H1 (cell line): ENCODE data around the gene SLC9B2.

Experiments used
- BRCA1 ChIP-seq: IDR thresholded peaks from 2 replicates; pipeline ENCODE4 v1.6.1; 2012; ENCODE audit warnings: low read depth, low read length, improper control_type of control experiment
- EGR1 ChIP-seq: IDR thresholded peaks from 2 replicates; pipeline ENCODE4 v1.6.1; 2011; ENCODE audit warnings: low read depth, low read length, borderline replicate concordance
- MAFK ChIP-seq: IDR thresholded peaks from 2 replicates; pipeline ENCODE4 v1.6.1; 2012; ENCODE audit warnings: low read depth, mild to moderate bottlenecking, improper control_type of control experiment, low read length
- PHF8 ChIP-seq: fragments of 200-600 bp; sonication (generic); conservative IDR thresholded peaks from 2 replicates; pipeline ENCODE4 v1.7.1; 2012; ENCODE audit warnings: low read depth, mild to moderate bottlenecking, inconsistent platforms, low read length, moderate library complexity
- POLR2A ChIP-seq, 2 experiments: IDR thresholded peaks; 1 replicate in 1 of 2; 2 replicates in 1 of 2; pipeline ENCODE4 v1.6.1; 2011; ENCODE audit warnings: low read depth in 2 of 2, low read length in 2 of 2, mild to moderate bottlenecking in 2 of 2; ENCODE audit errors: control extremely low read depth in 1 of 2
- POLR2AphosphoS5 ChIP-seq: IDR thresholded peaks from 2 replicates; pipeline ENCODE4 v1.6.1; 2011; ENCODE audit warnings: low read depth, low read length
- RBBP5 ChIP-seq: IDR thresholded peaks from 2 replicates; pipeline ENCODE4 v1.7.1; 2012; ENCODE audit warnings: low read depth, mild to moderate bottlenecking, inconsistent platforms, low read length, moderate library complexity, borderline replicate concordance
- SIN3A ChIP-seq, 2 experiments: IDR thresholded peaks in 1 of 2; conservative IDR thresholded peaks in 1 of 2; 2 replicates each; pipeline ENCODE4 v1.6.1; 2011 to 2012; ENCODE audit warnings: low read length in 2 of 2, improper control_type of control experiment in 1 of 2, low read depth in 1 of 2, mild to moderate bottlenecking in 1 of 2
- SIRT6 ChIP-seq: IDR thresholded peaks from one replicate; pipeline ENCODE4 v1.7.1; 2012; ENCODE audit warnings: low read length, inconsistent platforms
- SP1 ChIP-seq: IDR thresholded peaks from 2 replicates; pipeline ENCODE4 v1.6.1; 2011; ENCODE audit warnings: low read depth, low read length
- TEAD4 ChIP-seq: IDR thresholded peaks from 2 replicates; pipeline ENCODE4 v1.6.1; 2012; ENCODE audit warnings: low read depth, low read length, inconsistent platforms, mixed read lengths
- TF ChIP-seq, protein P1 (sequence below), 3 experiments: IDR thresholded peaks; 1 replicate in 2 of 3; 2 replicates in 1 of 3; pipeline versions ENCODE4 v1.5.1 to v1.6.1; 2011; ENCODE audit warnings: low read length in 3 of 3, mild to moderate bottlenecking in 3 of 3, inconsistent platforms in 2 of 3, low read depth in 1 of 3, moderate library complexity in 1 of 3; ENCODE audit not compliant: insufficient read depth in 1 of 3; ENCODE audit errors: control extremely low read depth in 1 of 3
- TF ChIP-seq, protein P2 (sequence below): IDR thresholded peaks from 2 replicates; pipeline ENCODE4 v1.6.1; 2011; ENCODE audit warnings: low read length, improper control_type of control experiment

- TF ChIP-seq, protein P1, sequence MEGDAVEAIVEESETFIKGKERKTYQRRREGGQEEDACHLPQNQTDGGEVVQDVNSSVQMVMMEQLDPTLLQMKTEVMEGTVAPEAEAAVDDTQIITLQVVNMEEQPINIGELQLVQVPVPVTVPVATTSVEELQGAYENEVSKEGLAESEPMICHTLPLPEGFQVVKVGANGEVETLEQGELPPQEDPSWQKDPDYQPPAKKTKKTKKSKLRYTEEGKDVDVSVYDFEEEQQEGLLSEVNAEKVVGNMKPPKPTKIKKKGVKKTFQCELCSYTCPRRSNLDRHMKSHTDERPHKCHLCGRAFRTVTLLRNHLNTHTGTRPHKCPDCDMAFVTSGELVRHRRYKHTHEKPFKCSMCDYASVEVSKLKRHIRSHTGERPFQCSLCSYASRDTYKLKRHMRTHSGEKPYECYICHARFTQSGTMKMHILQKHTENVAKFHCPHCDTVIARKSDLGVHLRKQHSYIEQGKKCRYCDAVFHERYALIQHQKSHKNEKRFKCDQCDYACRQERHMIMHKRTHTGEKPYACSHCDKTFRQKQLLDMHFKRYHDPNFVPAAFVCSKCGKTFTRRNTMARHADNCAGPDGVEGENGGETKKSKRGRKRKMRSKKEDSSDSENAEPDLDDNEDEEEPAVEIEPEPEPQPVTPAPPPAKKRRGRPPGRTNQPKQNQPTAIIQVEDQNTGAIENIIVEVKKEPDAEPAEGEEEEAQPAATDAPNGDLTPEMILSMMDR (IDR thresholded peaks at IDR 0.05; ENCODE audit: control extremely low read depth in 1 of 3, insufficient read depth in 1 of 3, low read depth in 1 of 3, low read length in 3 of 3), result no peak
- no peak for TF ChIP-seq MAFK
- no peak for TF ChIP-seq EGR1
- TF ChIP-seq RBBP5, result no peak
- no peak for TF ChIP-seq SIRT6
- no peak for TF ChIP-seq POLR2A (IDR thresholded peaks at IDR 0.05; ENCODE audit: control extremely low read depth in 1 of 2, low read depth in 2 of 2, low read length in 2 of 2)
- TF ChIP-seq, protein P2, sequence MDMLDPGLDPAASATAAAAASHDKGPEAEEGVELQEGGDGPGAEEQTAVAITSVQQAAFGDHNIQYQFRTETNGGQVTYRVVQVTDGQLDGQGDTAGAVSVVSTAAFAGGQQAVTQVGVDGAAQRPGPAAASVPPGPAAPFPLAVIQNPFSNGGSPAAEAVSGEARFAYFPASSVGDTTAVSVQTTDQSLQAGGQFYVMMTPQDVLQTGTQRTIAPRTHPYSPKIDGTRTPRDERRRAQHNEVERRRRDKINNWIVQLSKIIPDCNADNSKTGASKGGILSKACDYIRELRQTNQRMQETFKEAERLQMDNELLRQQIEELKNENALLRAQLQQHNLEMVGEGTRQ, result no peak
- no peak for TF ChIP-seq POLR2AphosphoS5
- TF ChIP-seq TEAD4, result no peak
- no peak for TF ChIP-seq BRCA1
- TF ChIP-seq SIN3A (conservative IDR thresholded peaks at IDR 0.05 in 1 of 2, IDR thresholded peaks at IDR 0.05 in 1 of 2; ENCODE audit: low read depth in 1 of 2, low read length in 2 of 2), result no peak
- no peak for TF ChIP-seq PHF8
- TF ChIP-seq SP1, result no peak
Observed at GRCh38 chr4:103044183-103044582, 32.4 kb downstream of the SLC9B2 start.
